DMS 273 (cell line): Measurements from ENCODE around the gene STK32B.
"Not testable (repeated sequence)": the region's sequence is repeated elsewhere in the genome, so short reads cannot be mapped to it uniquely, and the experiment has no call there.

Source experiments
- DNase-seq: peaks from one replicate; lab custom pipeline; 2025; ENCODE audit not compliant: unreplicated experiment; lab: John Stamatoyannopoulos, UW

Gene STK32B

GRCh38 chr4:5250536-5250935 lies 199.3 kb downstream of the STK32B start:
- not testable (repeated sequence) for DNase-seq

GRCh38 chr4:5256421-5256820 lies 205.1 kb downstream of the STK32B start:
- no peak for DNase-seq

GRCh38 chr4:5257086-5257485 lies 205.8 kb downstream of the STK32B start:
- no peak for DNase-seq

- no peak for DNase-seq
Observed at GRCh38 chr4:5259471-5259870, 208.2 kb downstream of the STK32B start.

- no peak for DNase-seq
Observed at GRCh38 chr4:5260121-5260520, 208.8 kb downstream of the STK32B start.

GRCh38 chr4:5261866-5262265 lies 210.6 kb downstream of the STK32B start:
- no peak for DNase-seq

- DNase-seq = no peak
Observed at GRCh38 chr4:5266991-5267390, 215.7 kb downstream of the STK32B start.

GRCh38 chr4:5267408-5267807 lies 216.1 kb downstream of the STK32B start:
- DNase-seq = peak; percentile 6

- no peak for DNase-seq
Observed at GRCh38 chr4:5276475-5277075, 225.3 kb downstream of the STK32B start.

GRCh38 chr4:5277079-5277478 lies 225.8 kb downstream of the STK32B start:
- no peak for DNase-seq

- no peak for DNase-seq
Observed at GRCh38 chr4:5278213-5278612, 226.9 kb downstream of the STK32B start.

- DNase-seq = not testable (repeated sequence)
Observed at GRCh38 chr4:5280069-5280468, 228.8 kb downstream of the STK32B start.

GRCh38 chr4:5280828-5281227 lies 229.5 kb downstream of the STK32B start:
- no peak for DNase-seq

GRCh38 chr4:5283837-5284236 lies 232.6 kb downstream of the STK32B start:
- DNase-seq = no peak

- DNase-seq = no peak
Observed at GRCh38 chr4:5284517-5284916, 233.2 kb downstream of the STK32B start.

- no peak for DNase-seq
Observed at GRCh38 chr4:5292101-5292500, 240.8 kb downstream of the STK32B start.

GRCh38 chr4:5298000-5298787 lies 246.9 kb downstream of the STK32B start:
- DNase-seq = not testable (repeated sequence)

- DNase-seq = no peak
Observed at GRCh38 chr4:5300283-5300682, 249.0 kb downstream of the STK32B start.

- no peak for DNase-seq
Observed at GRCh38 chr4:5307928-5308327, 256.6 kb downstream of the STK32B start.

- no peak for DNase-seq
Observed at GRCh38 chr4:5322321-5322720, 271.0 kb downstream of the STK32B start.

GRCh38 chr4:5330339-5330989 lies 279.2 kb downstream of the STK32B start:
- DNase-seq = no peak

- no peak for DNase-seq
Observed at GRCh38 chr4:5337731-5338130, 286.5 kb downstream of the STK32B start.
